Liver (tissue), 9 donors: ENCODE data around the gene PCDH15. TPM values are rescaled to one million over a fixed set of nuclear protein-coding genes. Genes with fewer than 3 reads are reported as not detected.

Experiments used
- DNase-seq: peaks from one replicate; pipeline ENCODE4 v3.0.0-alpha.2; 2017; ENCODE audit warnings: low spot score
- H3K27ac ChIP-seq, 2 donors: one replicate each; pipeline ENCODE4 v1.7.0; 2013; ENCODE audit warnings: inconsistent platforms in 2 of 2, low read length in 2 of 2, control low read depth in 1 of 2, low read depth in 1 of 2, mild to moderate bottlenecking in 1 of 2
- H3K27me3 ChIP-seq, 4 donors: one replicate each; pipeline versions ENCODE4 v1.6.1 to v1.7.0; 2013; ENCODE audit warnings: low read length in 3 of 4, inconsistent platforms in 1 of 4, mild to moderate bottlenecking in 1 of 4, moderate library complexity in 1 of 4; ENCODE audit not compliant: control insufficient read depth in 4 of 4, insufficient read depth in 4 of 4
- H3K36me3 ChIP-seq, 4 donors: one replicate each; pipeline versions ENCODE4 v1.6.1 to v1.7.0; 2013; ENCODE audit warnings: low read length in 3 of 4, mild to moderate bottlenecking in 3 of 4, low read depth in 1 of 4, moderate library complexity in 1 of 4; ENCODE audit not compliant: control insufficient read depth in 4 of 4, insufficient read depth in 3 of 4
- H3K4me1 ChIP-seq, 4 donors: one replicate each; pipeline versions ENCODE4 v1.6.1 to v1.7.0; 2013; ENCODE audit warnings: low read length in 3 of 4, mild to moderate bottlenecking in 3 of 4, moderate library complexity in 1 of 4; ENCODE audit not compliant: control insufficient read depth in 4 of 4, insufficient read depth in 4 of 4
- H3K4me3 ChIP-seq, 3 donors: one replicate each; pipeline versions ENCODE4 v1.6.1 to v1.7.0; 2013; ENCODE audit warnings: low read length in 3 of 3, control low read depth in 1 of 3, low read depth in 1 of 3, mild to moderate bottlenecking in 1 of 3
- H3K9ac ChIP-seq, 2 donors: one replicate each; pipeline ENCODE4 v1.7.0; 2013; ENCODE audit warnings: low read length in 2 of 2, mild to moderate bottlenecking in 2 of 2, moderate library complexity in 2 of 2, control low read depth in 1 of 2, low read depth in 1 of 2
- H3K9me3 ChIP-seq, 4 donors: one replicate each; pipeline versions ENCODE4 v1.6.1 to v1.7.0; 2013; ENCODE audit warnings: low read length in 3 of 4; ENCODE audit not compliant: control insufficient read depth in 4 of 4
- ATF3 ChIP-seq: IDR thresholded peaks from 2 replicates; pipeline ENCODE4 v1.6.1; 2016; ENCODE audit warnings: antibody characterized with exemption
- CTCF ChIP-seq: fragments of 150-350 bp; IDR thresholded peaks from 2 replicates; pipeline ENCODE4 v1.5.1; 2017; ENCODE audit warnings: improper control_type of control experiment, low read depth, low read length; ENCODE audit not compliant: missing input control
- EGR1 ChIP-seq, 2 donors: IDR thresholded peaks; 2 replicates each; pipeline ENCODE4 v1.6.1; 2016 to 2018; ENCODE audit warnings: antibody characterized with exemption in 2 of 2, low read depth in 2 of 2
- FOXA1 ChIP-seq: IDR thresholded peaks from 2 replicates; pipeline ENCODE4 v1.6.1; 2016; ENCODE audit warnings: antibody characterized with exemption
- FOXA2 ChIP-seq: IDR thresholded peaks from 2 replicates; pipeline ENCODE4 v1.6.1; 2016; ENCODE audit warnings: antibody characterized with exemption
- GABPA ChIP-seq, 2 donors: IDR thresholded peaks in 1 of 2; conservative IDR thresholded peaks in 1 of 2; 2 replicates each; pipeline ENCODE4 v1.6.1; 2016; ENCODE audit warnings: antibody characterized with exemption in 2 of 2, mild to moderate bottlenecking in 1 of 2, moderate library complexity in 1 of 2
- HNF4A ChIP-seq, 2 donors: conservative IDR thresholded peaks; 2 replicates each; pipeline ENCODE4 v1.6.1; 2016; ENCODE audit warnings: antibody characterized with exemption in 2 of 2, mild to moderate bottlenecking in 2 of 2
- HNF4G ChIP-seq: IDR thresholded peaks from 2 replicates; pipeline ENCODE4 v1.6.1; 2016; ENCODE audit warnings: antibody characterized with exemption
- JUND ChIP-seq, 2 donors: IDR thresholded peaks; 2 replicates each; pipeline ENCODE4 v1.6.1; 2016; ENCODE audit warnings: antibody characterized with exemption in 2 of 2
- MAX ChIP-seq: IDR thresholded peaks from 2 replicates; pipeline ENCODE4 v1.6.1; 2016; ENCODE audit warnings: antibody characterized with exemption
- NR2F2 ChIP-seq: IDR thresholded peaks from 2 replicates; pipeline ENCODE4 v1.6.1; 2016; ENCODE audit warnings: antibody characterized with exemption
- RAD21 ChIP-seq, 2 donors: IDR thresholded peaks; 2 replicates each; pipeline ENCODE4 v1.6.1; 2016; ENCODE audit warnings: antibody characterized with exemption in 2 of 2, mild to moderate bottlenecking in 2 of 2
- REST ChIP-seq: IDR thresholded peaks from 2 replicates; pipeline ENCODE4 v1.6.1; 2016; ENCODE audit warnings: antibody characterized with exemption, mild to moderate bottlenecking
- RXRA ChIP-seq, 2 donors: IDR thresholded peaks; 2 replicates each; pipeline ENCODE4 v1.6.1; 2017 to 2018; ENCODE audit warnings: antibody characterized with exemption in 2 of 2, mild to moderate bottlenecking in 1 of 2
- SP1 ChIP-seq: IDR thresholded peaks from 2 replicates; pipeline ENCODE4 v1.6.1; 2018; ENCODE audit warnings: antibody characterized with exemption, mild to moderate bottlenecking
- TAF1 ChIP-seq: conservative IDR thresholded peaks from 2 replicates; pipeline ENCODE4 v1.6.1; 2016; ENCODE audit warnings: antibody characterized with exemption, mild to moderate bottlenecking
- YY1 ChIP-seq: IDR thresholded peaks from 2 replicates; pipeline ENCODE4 v1.6.1; 2016; ENCODE audit warnings: antibody characterized with exemption, mild to moderate bottlenecking
- ZBTB33 ChIP-seq: IDR thresholded peaks from 2 replicates; pipeline ENCODE4 v1.6.1; 2016; ENCODE audit warnings: antibody characterized with exemption
- WGBS: extraction: QIAGEN DNeasy Blood & Tissue Kit; methylation state at CpG from one replicate; pipeline ENCODE4 v1.1.7; 2013; 5-methylcytosine and 5-hydroxymethylcytosine counted together
- polyA plus RNA-seq, 2 donors: library from polyadenylated mRNA; stranded (reverse) in 1 of 2; unstranded in 1 of 2; fragments of 200-250 nt in 1 of 2; fragments of >200 nt in 1 of 2; fragmentation: Nextera tagmentation in 1 of 2; extraction: Ambion mirVana in 1 of 2; gene quantifications; one replicate each; pipeline versions ENCODE4 v1.2.1 to v1.2.3, GENCODE V29; 2013 to 2015
- total RNA-seq, 2 donors: library from RNA; depleted of rRNA; stranded (reverse); fragments of >200 nt; gene quantifications; one replicate each; pipeline ENCODE4 v1.2.3, GENCODE V29; 2014
- donor health status: healthy.
- donor health status: healthy.
- donor health status: healthy.
- donor health status: healthy.
- donor health status: healthy.

The PCDH15 gene
- total and polyA plus RNA-seq, 4 donors: 0.05 TPM; not detected in 3

- TF ChIP-seq EGR1 (IDR thresholded peaks at IDR 0.05; ENCODE audit: low read depth in 2 of 2) (no peak), FOXA2 (peak; percentile 85), CTCF (no peak), SP1 (peak; percentile 56), ATF3 (no peak), RAD21 (IDR thresholded peaks at IDR 0.05) (peak in 1 of 2 donors; percentile 38), TAF1 (no peak), NR2F2 (no peak), JUND (IDR thresholded peaks at IDR 0.05) (peak in 1 of 2 donors; percentile 37), FOXA1 (peak; percentile 31), HNF4A (conservative IDR thresholded peaks at IDR 0.05) (peak; percentile 41 to 65), GABPA (IDR thresholded peaks at IDR 0.05 in 1 of 2, conservative IDR thresholded peaks at IDR 0.05 in 1 of 2) (no peak), MAX (no peak), YY1 (peak; percentile 76), REST (no peak), RXRA (IDR thresholded peaks at IDR 0.05) (peak in 1 of 2 donors; percentile 49), ZBTB33 (peak; percentile 25), HNF4G (no peak)
- peak overlapping the region in 1 of 3 donors; percentile 29 for H3K4me3 ChIP-seq
- H3K9me3 ChIP-seq: no peaks in the 10 kb centered on the region
- no peaks in the 10 kb centered on the region for H3K36me3 ChIP-seq
- H3K9ac ChIP-seq: no peak overlapping the region
- DNase-seq: no peak
- H3K4me1 ChIP-seq: peaks cover 0 to 14% (median 8%) of the 10 kb centered on the region in 4 donors
- H3K27ac ChIP-seq: no peak overlapping the region
- H3K27me3 ChIP-seq: no peaks in the 10 kb centered on the region
- 32% methylated on average over 9 of the region's 9 CpGs for WGBS
Observed at GRCh38 chr10:53886325-53887300, 914.4 kb downstream of the PCDH15 start.
